HG02981 (cell line): Measurements from ENCODE around the gene TSPAN3.

Source experiments
- ATAC-seq: cut with Tn5 transposase; IDR thresholded peaks from one replicate; pipeline ENCODE4 v1.9.1; 2021; ENCODE audit warnings: mild to moderate bottlenecking, moderate library complexity; ENCODE audit not compliant: unreplicated experiment

The TSPAN3 gene

GRCh38 chr15:77085297-77085696 lies 14.4 kb upstream of the TSPAN3 start:
- no peak for ATAC-seq

- ATAC-seq: no peak
Observed at GRCh38 chr15:77084436-77084835, 13.5 kb upstream of the TSPAN3 start.

- ATAC-seq: peak; percentile 84
Observed at GRCh38 chr15:77083381-77084160, 12.7 kb upstream of the TSPAN3 start.

DNA sequence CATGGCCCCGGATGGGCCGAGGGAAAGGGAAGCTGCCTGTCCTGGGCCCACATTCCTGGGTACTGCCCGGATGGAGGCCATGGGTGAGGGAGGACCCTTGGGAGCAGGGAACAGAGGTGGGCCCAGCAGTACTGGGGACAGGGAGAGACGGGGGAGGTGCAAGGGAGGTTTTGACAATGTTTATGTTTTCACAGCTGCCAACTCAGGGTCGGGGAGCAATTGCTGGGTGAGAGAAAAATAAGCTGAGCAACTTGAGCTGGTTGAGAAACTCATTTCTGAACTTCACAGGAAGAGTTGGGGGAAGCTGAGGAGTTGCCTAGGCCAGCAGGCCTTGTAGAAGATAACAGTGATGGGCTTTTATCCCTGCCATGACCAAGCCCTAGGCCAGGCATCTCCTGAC lies 11.1 kb upstream of the TSPAN3 start:
- no peak for ATAC-seq

DNA sequence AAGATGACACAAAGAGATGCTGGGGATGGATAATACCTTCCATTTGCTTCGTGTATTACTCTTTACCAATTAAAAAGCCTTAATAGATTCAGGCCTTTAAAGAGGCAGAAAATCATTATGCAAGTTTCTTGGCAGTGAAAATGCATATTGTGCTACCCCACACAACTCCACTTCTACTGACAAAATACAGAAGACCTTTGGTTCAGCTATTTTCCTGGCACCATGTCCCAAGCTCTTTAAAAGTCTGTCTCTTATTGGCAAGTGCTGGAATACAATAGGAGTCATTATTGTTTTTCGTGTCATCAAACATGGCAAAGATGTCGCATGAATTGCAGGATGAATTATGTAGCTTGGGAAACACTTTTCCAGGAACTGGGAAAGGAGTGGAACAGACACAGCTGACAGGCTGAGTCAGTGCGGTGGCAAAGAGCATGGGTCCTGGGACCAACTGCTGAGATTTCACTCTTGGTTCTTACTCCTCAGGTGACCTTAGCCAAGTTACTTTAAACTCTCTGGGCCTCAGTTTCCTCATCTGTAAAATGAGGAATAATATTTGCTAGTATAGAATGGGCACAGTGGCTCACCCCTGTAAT lies 5.5 kb upstream of the TSPAN3 start:
- no peak for ATAC-seq

GRCh38 chr15:77075528-77075927 lies 4.6 kb upstream of the TSPAN3 start:
- ATAC-seq: no peak

DNA sequence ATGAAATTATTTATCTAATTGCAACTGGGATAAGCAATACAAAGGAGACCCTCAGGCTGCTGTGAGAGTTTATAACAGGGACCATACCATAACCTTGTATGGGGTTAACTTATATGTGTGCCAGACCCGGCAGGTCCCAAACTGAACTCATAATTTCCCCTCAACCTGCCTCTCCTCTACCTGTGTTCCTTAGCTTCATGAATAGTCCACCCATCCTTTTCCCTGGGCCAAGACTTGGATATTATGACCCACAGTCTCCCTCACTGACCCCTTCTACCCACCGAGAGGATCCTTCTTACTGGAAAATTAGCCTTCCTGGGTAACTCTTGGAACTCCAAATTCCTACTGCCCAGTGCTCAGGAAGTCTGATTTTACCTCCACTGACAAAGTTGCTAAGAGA lies 3.4 kb upstream of the TSPAN3 start:
- no peak for ATAC-seq

GRCh38 chr15:77071305-77072223 lies 655 bp upstream of the TSPAN3 start:
- ATAC-seq: no peak

- ATAC-seq: no peak
Observed at GRCh38 chr15:77070180-77070494, 772 bp downstream of the TSPAN3 start.

GRCh38 chr15:77069521-77070121 lies 1.3 kb downstream of the TSPAN3 start:
- no peak for ATAC-seq

DNA sequence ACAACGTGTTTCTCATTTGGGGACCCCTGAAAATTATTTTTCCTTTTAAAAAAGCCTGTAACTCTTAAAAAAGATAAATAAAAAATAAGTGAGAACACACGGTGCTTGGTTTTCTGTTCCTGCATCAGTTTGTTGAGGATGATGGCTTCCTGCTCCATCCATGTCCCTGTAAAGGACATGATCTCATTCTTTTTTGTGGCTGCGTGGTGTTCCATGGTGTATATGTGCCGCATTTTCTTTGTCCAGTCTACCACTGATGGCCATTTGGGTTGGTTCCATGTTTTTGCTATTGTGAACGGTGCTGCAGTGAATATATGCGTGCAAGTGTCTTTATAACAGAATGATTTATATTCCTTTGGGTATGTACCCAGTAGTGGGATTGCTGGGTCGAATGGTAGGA lies 2.3 kb downstream of the TSPAN3 start:
- ATAC-seq: no peak

DNA sequence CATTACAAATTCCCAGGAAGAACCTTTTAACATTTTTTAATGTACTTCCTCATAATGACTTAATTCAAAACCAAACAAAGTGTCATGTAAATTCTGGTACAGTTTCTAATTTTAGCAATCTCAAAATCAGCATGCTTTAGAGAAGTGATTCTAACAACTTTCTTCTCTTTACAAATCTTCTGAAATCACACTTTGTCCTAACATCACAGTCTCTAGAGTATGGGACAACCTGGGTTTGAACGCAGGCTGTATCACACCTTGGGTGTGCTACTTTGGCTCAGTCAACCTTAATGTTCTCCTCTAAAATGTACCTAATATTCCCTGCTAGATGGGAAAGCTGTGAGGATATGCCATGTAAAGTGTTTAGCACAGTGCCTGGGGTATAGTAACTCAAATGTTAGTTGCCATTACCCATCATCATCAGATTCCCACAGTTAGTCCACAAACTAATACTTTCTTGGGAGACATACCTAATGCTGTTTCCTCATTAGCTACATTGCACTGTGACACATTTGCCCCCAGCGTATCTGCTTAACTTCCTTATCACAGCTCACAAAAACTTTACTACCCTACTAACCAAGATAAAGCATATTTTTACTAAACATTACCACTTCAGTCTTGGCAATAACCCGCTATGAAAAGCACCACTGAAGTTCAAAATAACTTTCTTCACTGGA lies 3.1 kb downstream of the TSPAN3 start:
- no peak for ATAC-seq

GRCh38 chr15:77066971-77067690 lies 3.8 kb downstream of the TSPAN3 start:
- no peak for ATAC-seq

- no peak for ATAC-seq
Observed at GRCh38 chr15:77064539-77065308, 6.2 kb downstream of the TSPAN3 start.

GRCh38 chr15:77064063-77064462 lies 6.8 kb downstream of the TSPAN3 start:
- no peak for ATAC-seq

GRCh38 chr15:77063249-77063648 lies 7.7 kb downstream of the TSPAN3 start:
- no peak for ATAC-seq

DNA sequence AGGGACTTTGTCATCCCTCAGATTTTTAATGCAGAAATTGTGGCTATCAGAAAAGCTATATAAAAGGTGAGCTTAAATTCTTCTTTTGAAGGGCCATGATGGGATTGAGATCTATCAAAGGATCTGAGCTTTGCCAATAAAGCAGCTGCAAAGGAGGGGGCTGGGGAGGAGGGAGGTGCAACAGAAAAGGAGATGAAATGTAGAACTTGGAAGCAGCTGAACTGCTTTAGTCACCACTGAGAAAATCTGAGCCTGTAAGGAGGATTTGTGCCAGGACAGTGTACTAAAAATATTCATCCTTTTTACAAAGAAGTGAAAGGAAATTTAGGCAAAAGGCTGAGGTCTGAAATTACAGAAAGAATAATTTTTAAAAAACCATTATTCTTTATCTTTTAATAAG lies 10.4 kb downstream of the TSPAN3 start:
- ATAC-seq: no peak

DNA sequence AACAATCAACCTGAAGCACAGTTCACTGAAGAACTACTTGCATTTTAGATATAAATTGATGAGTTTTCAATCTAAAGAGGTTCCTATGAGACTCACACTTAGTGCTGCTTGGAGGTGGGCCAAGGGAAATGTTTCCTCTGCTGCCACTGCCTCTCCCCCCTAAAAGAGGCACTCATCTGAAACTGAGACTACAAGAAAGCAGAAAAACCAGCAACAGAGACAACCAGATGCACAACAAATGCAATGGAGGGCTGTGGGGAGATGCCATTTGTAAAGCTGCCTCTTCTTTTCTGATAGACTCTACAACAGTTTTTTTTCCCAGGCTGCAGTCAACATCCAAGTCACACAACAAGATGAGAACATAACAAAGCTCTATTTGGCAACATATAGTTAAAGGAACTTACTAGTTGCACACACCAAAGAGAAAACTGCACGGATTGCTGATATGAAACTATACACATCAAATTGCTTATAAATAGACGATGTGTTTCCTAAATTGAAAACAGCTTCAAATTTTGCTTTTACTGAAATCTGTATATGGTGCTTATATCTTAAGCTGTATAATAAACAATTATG lies 11.0 kb downstream of the TSPAN3 start:
- ATAC-seq: peak; percentile 50

DNA sequence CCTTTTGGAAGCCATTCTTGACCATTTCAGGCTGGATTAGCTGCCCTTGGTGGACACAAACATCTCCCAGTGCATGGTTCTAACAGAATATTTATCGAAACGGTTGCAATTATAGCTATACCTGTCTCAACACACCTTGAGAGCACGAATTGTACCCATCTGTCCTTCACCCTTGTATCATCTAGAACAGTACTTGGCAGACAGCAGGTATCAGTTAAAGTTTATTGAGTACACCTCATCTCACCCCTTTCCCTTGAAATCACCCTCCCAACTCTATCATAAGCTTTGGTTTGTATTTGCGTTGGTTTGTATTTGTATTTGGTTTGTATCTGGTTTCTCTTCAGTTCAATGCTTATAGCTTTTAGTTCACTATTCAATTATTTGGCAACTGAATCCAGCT lies 12.4 kb downstream of the TSPAN3 start:
- no peak for ATAC-seq
